ENCODE results near the gene STOML1. TPM values are rescaled to one million over a fixed set of nuclear protein-coding genes. Genes with fewer than 3 reads are reported as not detected.

Gene STOML1
- total RNA-seq, 2 experiments from 2014 or later, result 8.0 to 8.9 TPM

DNA sequence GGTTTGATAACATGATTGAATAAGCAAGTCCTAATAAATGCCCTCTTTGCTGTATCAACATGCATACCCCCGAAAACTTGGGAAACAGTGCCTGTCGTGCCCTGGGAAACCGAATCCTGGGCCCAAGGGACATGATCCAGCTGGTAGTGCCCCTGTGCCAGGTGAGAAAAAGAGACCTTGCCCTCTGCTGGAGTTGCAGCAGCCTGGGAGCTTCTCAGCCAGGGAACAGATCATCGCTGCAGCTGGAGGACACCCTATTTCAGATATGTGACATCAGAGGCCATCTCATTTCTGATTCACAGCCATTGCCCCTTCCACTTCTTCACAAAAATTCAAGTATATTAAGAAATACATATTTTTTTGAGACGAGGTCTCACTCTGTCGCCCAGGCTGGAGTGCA lies 32.3 kb downstream of the STOML1 start:
- no peak for TF ChIP-seq CTCF (conservative IDR thresholded peaks at IDR 0.05; ENCODE audit: low read length)
- TF ChIP-seq EZH2phosphoT487 (IDR thresholded peaks at IDR 0.05; ENCODE audit: borderline replicate concordance, low read depth, low read length), result no peak
- no peak for DNase-seq (ENCODE audit: low spot score)
- Histone ChIP-seq H2AFZ (ENCODE audit: low read length) (peak overlapping the region; percentile 39; the same call in 1 of the 2 replicates), H3K4me1 (ENCODE audit: insufficient read depth, low read length, poor library complexity, severe bottlenecking) (peaks cover 23% of the 10 kb centered on the region), H3K36me3 (ENCODE audit: insufficient read depth, low read length) (no peaks in the 10 kb centered on the region), H3K79me2 (ENCODE audit: insufficient read depth, low read depth, low read length) (no peaks in the 10 kb centered on the region), H3K9me3 (ENCODE audit: low read length) (no peaks in the 10 kb centered on the region), H3K9me2 (ENCODE audit: insufficient read depth, low read length) (no peaks in the 10 kb centered on the region), H4K20me1 (ENCODE audit: insufficient read depth, low read length) (no peaks in the 10 kb centered on the region), H3K4me2 (ENCODE audit: low read length) (peak overlapping the region; percentile 57), H3K27ac (ENCODE audit: low read depth, low read length, poor library complexity, severe bottlenecking) (peak overlapping the region; percentile 27), H3K4me3 (ENCODE audit: low read depth, low read length, poor library complexity, severe bottlenecking) (no peak overlapping the region)
- intact Hi-C loops (cut with micrococcal nuclease; ENCODE audit: unreplicated experiment), result no loop called here
- CTCF ChIA-PET (ENCODE audit: unreplicated experiment), result no interaction called here
- POLR2A ChIA-PET, result no interaction called here
- BruUV-seq (replicated peaks), result no TSS peak

- H3K27ac ChIP-seq (ENCODE audit: low read depth, low read length, poor library complexity, severe bottlenecking), result peak overlapping the region; percentile 27
- H3K4me1 ChIP-seq (ENCODE audit: insufficient read depth, low read length, poor library complexity, severe bottlenecking), result peaks cover 22% of the 10 kb centered on the region
- BruUV-seq (replicated peaks), result no TSS peak
- DNase-seq (ENCODE audit: low spot score), result peak; percentile 77
- peak overlapping the region; percentile 11 for H3K4me3 ChIP-seq (ENCODE audit: low read depth, low read length, poor library complexity, severe bottlenecking)
- no peaks in the 10 kb centered on the region for H4K20me1 ChIP-seq (ENCODE audit: insufficient read depth, low read length)
- H3K4me2 ChIP-seq (ENCODE audit: low read length), result peak overlapping the region; percentile 57
- H3K9me2 ChIP-seq (ENCODE audit: insufficient read depth, low read length), result no peaks in the 10 kb centered on the region
- no peaks in the 10 kb centered on the region for H3K36me3 ChIP-seq (ENCODE audit: insufficient read depth, low read length)
- no peak for TF ChIP-seq EZH2phosphoT487 (IDR thresholded peaks at IDR 0.05; ENCODE audit: borderline replicate concordance, low read depth, low read length)
- peak; percentile 45; the same call in 1 of the 2 replicates for TF ChIP-seq CTCF (conservative IDR thresholded peaks at IDR 0.05; ENCODE audit: low read length)
- CTCF ChIA-PET (ENCODE audit: unreplicated experiment), result interaction anchor here (0.7 kb wide), 1 partner anchor 11 kb away, joined by 3 read pairs; no protein-coding TSS in a partner anchor
- no peaks in the 10 kb centered on the region for H3K79me2 ChIP-seq (ENCODE audit: insufficient read depth, low read depth, low read length)
- H3K9me3 ChIP-seq (ENCODE audit: low read length), result no peaks in the 10 kb centered on the region
- intact Hi-C loops (cut with micrococcal nuclease; ENCODE audit: unreplicated experiment), result no loop called here
- peak overlapping the region; percentile 39; the same call in 1 of the 2 replicates for H2AFZ ChIP-seq (ENCODE audit: low read length)
- POLR2A ChIA-PET, result interaction anchor here (0.6 kb wide), 1 partner anchor 12 kb away, joined by 3 read pairs; no protein-coding TSS in a partner anchor
These were observed 33.0 kb downstream of the STOML1 start for GRCh38 chr15:73959012-73959581.

GRCh38 chr15:73957785-73958184 lies 34.3 kb downstream of the STOML1 start:
- CTCF ChIA-PET (ENCODE audit: unreplicated experiment), result no interaction called here

More at GRCh38 chr15:73957785-73958184, 34.3 kb downstream of the STOML1 start:
- Histone ChIP-seq H4K20me1 (ENCODE audit: insufficient read depth, low read length) (no peaks in the 10 kb centered on the region), H3K9me2 (ENCODE audit: insufficient read depth, low read length) (no peaks in the 10 kb centered on the region), H2AFZ (ENCODE audit: low read length) (no peak overlapping the region), H3K27ac (ENCODE audit: low read depth, low read length, poor library complexity, severe bottlenecking) (no peak overlapping the region), H3K9me3 (ENCODE audit: low read length) (no peaks in the 10 kb centered on the region), H3K36me3 (ENCODE audit: insufficient read depth, low read length) (no peaks in the 10 kb centered on the region), H3K79me2 (ENCODE audit: insufficient read depth, low read depth, low read length) (no peaks in the 10 kb centered on the region), H3K4me2 (ENCODE audit: low read length) (no peak overlapping the region), H3K4me1 (ENCODE audit: insufficient read depth, low read length, poor library complexity, severe bottlenecking) (peaks cover 22% of the 10 kb centered on the region), H3K4me3 (ENCODE audit: low read depth, low read length, poor library complexity, severe bottlenecking) (no peak overlapping the region)
- intact Hi-C loops (cut with micrococcal nuclease; ENCODE audit: unreplicated experiment), result no loop called here
- no peak for TF ChIP-seq EZH2phosphoT487 (IDR thresholded peaks at IDR 0.05; ENCODE audit: borderline replicate concordance, low read depth, low read length)
- no peak for TF ChIP-seq CTCF (conservative IDR thresholded peaks at IDR 0.05; ENCODE audit: low read length)
- no TSS peak for BruUV-seq (replicated peaks)
- DNase-seq (ENCODE audit: low spot score), result no peak
- POLR2A ChIA-PET, result no interaction called here

Measured in OCI-LY7 (cell line).